HG02571 (cell line): ENCODE data around the gene C11orf21.

Experiments
- ATAC-seq: cut with Tn5 transposase; IDR thresholded peaks from one replicate; pipeline ENCODE4 v1.9.1; 2021; ENCODE audit warnings: mild to moderate bottlenecking, moderate library complexity; ENCODE audit not compliant: unreplicated experiment

The C11orf21 gene

DNA sequence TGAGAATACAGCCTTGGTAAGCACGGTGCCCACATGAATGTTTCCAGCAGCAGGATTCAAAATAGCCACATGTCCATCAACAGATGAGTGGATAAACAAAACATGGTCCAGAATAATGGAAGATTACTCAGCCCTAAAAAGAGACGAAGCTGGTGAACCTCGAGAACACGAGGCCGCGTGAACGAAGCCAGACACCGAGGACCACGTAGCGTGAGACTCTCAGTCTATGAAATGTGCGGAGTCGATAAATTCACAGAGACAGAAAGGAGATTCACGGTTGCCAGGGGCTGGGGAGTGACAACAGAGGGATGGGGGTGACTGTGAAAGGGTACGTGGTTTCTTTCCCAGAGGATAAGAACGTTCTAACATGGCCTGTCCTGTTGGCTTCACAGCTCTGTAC lies 28.4 kb downstream of the C11orf21 start:
- no peak for ATAC-seq

DNA sequence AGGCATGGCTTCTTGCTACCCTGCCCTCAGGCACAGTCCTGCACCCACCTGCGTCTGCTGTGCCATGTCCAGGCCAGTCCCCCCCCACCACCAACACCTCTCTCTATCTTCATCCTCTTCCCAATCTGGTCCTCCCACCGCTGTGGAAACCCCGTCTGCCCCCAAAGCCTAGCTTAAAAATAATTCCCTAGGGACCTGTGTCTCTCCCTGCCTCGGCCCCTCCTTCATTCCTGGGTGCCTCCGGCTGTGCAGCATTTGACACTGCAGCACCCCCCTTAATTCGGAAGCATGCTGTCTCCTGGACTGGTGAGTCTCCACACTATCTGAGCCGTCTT lies 28.8 kb downstream of the C11orf21 start:
- no peak for ATAC-seq

DNA sequence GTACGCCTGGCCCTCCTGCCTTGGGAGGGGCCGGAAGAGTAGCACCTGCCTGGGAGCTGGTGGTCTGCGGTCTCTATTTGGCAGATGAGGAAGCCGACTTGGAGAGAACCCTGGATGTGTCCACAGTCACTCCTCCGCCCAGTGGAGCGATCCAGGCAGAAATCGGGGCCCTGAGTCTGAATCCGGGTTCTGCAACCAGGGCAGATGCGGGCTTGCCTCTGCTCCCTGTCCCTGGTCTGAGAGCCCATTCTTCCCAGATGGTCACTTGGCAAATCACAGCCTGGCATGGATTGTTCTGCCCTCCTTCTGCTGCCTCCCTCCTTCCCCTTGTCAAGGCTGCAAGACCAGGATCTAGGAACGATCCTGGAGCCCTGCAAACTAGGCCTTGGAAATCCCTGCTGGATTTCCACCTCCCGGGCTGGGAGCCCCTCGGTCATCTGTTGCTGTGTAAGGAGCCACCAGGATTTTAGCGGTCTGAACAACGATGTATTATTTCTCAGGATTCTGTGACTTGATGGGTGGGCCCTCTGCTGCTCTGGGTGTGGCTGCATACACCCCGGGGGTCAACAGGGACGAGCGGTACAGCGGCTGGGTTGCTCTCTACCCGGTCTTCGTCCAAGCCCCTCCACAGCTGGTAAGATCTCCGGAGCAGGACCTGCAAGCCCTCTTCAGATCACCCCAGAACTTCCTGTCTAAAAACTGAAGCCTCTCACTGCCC lies 29.3 kb downstream of the C11orf21 start:
- no peak for ATAC-seq

DNA sequence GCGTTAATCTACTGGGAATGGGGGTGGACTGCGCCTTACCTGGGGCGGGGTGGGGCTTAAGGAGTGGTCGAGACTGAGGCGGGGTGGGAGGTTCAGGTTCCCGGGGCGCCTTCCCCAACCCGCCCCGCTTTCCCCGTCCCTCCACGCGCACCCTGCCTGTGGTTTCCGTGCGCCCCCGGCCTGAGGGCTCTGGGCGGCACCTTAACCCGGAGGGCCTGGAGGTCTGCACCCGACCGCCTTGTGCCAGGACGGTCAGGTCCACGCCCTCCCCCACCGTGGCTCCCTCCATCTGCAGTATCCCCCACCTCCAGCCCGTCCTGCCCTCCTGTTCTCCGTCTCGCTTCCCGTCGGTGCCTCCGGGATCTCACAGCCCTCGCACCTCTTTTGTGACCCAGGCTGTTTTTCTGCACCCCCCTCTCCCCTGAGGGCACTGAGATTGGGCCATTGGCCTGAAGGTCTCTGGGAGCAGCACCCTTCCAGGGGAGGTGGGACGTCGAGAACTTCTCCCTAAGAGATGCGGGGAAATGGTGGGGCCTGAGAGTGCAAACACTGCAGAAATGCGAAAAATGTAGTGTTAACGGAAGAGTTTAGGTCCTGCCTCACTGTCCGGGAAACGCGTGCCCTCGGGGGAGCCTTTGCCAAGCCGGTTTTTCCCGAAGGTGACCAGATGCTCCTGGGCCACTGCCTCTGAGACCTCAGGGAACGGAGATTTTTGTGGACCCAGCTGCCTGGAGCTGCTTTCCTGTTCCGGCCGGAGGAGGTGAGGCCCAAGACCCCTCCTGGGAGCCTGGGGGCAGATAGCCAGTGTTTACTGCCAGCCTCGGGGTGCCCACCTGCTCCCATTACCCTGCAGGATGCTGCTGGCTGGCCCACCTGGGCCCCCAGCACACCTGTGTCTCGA lies 30.1 kb downstream of the C11orf21 start:
- ATAC-seq, result no peak

DNA sequence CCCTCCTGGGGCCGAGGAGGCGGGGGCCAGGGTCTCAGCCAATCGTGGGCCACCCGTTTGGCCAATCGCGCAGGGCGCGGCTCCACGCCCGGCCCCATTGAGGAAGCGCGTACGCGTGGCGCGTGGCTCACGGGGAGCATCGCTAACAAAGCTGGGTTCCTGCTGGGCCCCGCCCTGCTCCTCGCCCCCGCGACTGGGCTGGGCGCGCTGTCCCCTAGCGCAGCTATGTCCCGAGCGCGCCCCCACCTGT lies 30.7 kb downstream of the C11orf21 start:
- no peak for ATAC-seq

DNA sequence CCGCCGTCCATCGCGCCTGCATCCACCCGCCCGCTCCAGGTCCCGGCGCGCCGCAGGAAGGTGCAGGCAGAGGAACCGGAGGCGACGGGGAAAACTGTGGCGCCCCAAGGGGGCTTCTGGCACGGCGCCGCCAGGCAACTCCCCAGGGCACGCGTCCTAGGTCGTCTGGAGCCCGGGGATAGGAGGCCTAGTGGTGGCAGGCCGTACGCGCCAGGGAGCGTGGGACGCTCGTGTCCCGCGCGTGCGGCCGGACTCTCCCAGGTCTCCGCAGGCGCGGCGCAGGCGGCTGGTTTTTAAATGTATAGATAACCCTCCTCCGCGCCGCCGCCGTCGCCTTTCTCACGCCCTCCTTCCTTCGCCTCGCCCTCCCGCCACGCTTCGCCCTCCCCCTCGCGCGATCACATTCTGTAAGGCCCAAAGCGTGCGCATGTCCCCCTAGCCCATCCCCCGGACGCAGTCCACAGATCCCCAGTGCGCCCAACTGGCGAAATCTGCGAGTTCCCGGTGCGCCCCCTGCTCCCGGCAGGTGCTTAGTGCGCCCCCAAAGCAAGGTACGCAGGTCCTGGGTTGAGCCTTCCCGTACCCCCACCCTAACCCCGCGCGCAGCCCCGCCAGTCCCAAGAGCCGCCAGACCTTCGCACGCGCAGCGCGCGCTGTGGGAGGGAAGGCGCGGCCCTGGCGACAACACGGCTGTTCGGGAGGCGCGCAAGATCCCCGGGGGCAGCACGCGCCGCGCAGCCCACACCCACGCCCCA lies 31.2 kb downstream of the C11orf21 start, which contains the start of gene ASCL2:
Gene ASCL2 (minus strand): TSS at position 267 of the 755 bp plus-strand sequence. CDS start 256 bp downstream, at position 11.
- no peak for ATAC-seq

DNA sequence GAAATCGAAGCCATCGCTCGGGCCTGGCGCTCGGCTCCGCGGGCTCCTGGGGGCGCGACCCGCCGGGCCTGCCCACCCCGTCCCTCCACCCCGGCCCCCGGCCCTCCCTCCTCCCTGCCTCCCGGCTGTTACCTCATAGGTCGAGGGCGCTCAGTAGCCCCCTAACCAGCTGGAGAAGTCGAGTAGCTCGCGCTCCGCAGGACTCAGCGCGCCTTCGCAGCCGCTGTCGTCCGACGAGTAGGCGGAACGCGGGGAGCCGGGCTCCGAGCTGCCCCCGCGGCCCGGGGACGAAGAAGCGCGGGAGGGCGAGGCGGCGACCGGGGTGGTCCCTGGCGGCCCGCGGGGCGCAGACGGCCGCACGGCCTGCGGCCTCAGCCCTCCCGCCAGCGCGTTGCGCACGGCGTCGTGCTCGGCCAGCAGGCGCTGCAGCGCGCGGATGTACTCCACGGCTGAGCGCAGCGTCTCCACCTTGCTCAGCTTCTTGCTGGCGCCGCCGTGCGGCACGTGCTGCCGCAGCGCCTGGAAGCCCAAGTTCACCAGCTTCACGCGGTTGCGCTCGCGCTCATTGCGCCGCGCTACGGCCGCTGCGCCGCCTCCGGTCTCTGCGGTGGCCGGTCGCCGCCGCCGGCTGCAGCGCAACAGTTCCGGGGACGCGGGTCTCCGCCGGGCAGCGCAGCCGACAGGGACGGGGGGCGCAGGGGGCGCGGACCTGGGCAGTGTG lies 32.0 kb downstream of the C11orf21 start:
- ATAC-seq, result no peak

DNA sequence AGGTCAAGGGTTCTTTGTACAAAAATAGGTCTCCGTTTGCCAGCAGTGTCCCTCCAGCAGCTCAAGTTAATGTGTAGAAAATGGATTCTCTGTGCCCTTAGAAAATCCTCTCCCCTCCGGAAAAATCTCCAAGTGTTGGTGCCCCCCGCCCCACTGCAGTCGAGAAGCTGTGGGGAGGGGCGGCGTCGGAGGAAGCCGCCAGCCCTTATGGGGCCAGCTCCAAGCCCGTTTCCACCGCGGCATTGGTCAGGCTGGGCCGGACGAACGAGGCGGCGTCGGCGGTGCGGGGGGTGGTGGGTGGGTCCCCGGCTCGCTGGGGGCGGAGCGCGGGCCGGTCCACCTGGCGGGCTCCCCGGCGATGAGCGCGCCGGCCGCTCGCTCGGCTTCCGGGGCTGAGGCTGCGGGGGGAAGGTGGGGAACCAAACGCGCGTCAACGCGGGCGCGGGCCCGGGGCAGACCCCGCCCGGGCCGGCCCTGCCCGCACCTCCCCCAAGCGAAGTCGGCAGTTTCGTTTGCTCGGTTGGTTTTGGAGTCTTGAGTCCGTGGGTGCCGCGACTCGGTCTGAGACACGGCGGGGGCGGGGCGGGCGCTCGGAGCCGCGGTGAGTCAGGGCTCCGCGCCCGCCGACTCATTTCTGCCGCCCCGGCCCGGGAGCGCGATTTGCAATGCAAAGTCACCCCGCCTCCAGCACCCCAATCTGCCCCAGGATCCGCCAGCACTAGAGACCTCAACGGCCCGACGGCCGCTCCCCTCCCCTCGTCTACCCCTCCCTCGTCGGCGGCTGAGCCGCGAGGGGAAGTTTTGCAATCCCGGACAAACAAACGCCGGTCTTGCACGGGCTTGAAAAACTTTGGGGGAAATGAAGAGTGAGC lies 32.8 kb downstream of the C11orf21 start:
- no peak for ATAC-seq

DNA sequence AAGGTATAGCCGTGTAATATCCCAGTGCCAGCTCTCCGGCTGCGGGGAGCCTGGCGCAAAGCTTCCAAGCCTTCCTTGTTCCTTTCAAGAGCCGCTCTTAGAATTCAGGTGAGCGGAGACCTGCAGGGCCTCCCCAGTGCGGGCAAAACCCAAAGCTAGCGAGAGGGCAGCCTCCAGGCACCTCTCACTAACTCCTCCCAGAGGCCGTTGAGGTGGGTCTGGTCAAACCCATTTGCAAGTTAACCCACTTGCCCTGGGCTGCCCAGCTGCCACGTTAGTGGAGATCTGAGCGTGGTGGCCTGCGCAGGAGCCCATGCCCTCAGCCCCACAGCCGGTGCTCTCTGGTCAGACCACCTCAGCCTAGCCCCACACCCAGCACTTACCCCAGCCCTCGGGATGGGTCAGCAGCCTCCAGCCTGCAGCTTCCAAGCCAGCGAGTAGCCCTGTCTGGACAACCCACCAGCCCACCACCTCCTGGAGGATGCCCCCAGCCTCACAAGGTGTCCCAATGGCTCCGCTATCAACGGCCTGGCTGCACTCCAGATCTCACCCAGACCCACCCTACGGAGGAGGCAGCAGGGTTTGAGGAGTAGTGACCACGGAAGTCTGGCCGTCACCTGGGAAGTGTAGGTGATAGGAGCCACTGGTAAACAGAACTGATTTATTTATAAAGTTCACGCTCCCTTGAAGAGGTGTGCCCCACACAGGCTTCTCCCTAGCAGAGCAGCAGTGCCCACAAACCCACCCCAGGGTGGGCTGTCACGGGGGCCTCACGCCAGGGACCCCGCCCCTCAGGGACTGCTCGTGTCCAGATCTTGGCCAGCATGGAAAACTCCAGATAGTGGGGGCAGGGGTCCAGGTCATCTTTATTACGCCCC lies 33.6 kb downstream of the C11orf21 start:
- ATAC-seq, result no peak

DNA sequence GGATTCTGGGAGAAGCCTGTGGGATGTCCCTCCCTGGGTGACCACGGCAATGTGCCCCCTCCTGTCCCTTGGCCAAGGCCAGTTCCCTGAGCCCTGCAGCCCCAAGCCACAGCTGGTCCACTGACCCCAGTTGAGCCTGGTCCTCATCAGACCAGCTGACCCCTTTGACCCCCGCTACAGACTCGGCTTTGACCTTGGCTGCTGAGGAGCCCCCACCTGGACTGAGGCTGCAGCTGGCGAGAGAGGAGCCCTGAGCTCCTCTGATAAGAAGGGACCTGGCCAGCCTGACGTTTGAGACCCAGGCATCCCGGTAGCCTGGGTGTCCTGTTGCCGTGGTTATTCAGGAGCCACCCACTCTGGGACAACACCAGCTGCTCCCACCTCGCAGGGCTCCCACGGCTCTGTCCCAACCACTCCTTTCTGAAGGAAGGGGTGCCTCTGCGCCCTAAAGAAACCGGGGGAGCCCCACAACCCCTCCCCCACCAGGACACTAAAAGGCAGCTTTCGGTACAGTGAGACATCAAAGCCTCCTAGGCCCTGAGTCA lies 34.3 kb downstream of the C11orf21 start:
- no peak for ATAC-seq

DNA sequence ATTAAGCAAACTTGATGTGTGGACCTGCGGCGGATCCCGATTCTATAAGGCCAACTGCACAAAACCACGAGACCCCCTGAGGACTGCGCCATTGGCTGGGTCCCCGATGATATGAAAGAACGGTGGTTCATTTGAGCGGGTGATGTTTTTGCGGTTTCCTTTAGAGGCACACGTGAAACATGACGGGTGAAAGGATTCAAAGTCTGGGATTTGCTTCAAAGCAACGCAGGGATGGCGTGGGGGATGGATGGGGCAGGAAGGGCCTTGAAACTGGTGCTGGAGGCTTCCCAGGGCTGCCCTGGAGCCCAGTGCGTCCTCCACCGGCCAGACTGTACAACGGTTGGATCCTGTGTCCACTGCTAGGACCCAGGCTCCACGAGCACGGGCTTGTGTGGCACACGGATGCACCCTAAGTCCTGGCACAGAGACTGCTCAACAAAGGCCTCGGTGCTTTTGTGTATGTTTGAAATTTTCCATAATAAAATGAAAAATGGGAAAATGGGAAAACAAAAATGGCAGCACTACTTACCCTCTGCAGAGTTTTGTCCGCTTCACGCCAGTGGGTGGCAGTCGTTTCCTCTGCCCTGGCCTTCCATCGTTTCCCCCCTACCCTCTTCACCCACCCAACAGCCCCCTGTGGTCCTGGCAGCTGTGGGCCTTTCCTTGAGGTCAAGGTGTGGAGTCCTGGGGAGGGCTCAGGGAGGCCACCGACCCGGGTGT lies 35.0 kb downstream of the C11orf21 start:
- no peak for ATAC-seq

DNA sequence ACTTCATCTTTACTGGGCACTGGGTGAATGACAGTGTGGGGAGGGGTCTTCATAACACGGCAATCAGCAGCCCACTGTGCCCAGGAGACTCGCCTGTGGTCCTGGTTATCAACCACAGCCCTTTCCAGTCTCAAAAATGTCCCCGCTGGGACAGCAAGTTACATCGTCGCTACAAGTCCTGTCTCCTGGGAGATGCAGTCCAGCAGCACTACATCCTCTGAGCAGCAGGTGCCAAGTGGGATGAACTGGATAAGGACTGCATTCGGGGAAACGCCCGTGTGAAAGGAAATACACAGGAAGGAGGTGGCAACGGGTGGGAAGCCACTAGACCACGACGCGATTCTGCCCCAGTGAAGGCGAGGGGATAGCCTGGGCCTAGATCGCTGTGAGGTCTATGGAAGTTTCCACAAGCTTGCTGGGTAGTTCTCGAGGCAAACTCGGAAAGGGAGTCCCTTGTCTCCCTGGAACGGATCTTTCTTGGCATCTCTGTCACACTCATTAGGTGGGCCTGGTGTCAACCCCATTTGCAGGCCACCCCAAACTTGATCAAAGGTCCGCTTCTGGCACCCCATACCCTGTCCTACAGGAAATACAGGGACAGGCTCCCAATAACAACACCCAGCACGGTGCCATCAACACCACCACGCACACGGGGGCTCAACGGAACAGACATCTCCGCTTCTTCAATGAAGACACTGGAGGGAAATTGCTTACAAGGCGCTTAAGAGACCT lies 35.7 kb downstream of the C11orf21 start:
- no peak for ATAC-seq

DNA sequence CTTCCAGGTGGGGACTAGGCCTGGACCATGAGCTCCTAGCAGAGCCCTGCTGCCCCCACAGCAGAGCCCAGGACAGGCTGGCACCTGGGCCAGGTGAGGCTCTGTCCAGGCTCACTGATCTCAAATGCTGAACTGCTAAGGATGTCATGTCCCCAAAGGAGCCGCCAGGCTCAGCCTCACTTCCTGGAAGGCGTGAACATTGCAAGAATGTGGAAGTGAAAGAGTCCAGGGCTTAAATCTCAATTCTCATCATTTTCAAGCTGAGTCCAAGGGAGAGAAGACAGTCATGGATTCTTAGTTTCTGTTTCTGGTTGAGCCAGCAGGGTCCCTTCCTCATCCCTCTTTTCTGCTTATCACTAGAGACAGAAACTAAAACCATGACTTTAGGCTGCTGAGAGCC lies 36.3 kb downstream of the C11orf21 start:
- ATAC-seq, result no peak

DNA sequence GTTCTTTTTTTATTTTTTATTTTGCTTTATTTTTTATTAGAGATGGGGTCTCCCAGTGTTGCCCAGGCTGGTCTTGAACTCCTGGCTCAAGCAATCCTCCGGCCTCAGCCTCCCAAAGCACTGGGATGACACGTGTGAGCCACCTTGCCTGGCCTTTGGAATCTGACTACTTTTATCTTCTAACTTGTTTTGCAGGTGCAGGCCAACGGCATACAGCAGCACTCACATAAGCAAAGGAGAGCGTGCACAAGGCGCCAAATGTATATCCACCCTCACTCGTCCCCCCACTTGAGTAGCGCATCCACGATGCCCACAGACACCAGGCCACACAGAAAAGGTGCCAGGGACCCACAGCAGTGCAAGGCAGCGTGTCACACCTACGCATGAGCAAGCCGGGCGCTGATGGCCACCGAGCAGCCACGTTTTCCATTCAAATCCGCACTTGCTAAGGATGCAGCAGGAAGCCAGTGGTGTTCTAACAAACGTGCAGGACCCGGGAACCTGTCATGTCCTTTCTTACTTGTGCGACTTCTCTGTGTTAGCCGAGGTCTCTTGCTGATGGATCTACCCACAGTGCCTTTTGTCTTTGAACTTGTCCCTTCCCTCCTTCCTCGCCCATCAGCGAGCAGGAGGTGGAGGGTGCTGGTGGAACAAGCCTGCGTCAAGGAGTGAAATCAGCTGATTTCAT lies 37.2 kb downstream of the C11orf21 start:
- no peak for ATAC-seq

DNA sequence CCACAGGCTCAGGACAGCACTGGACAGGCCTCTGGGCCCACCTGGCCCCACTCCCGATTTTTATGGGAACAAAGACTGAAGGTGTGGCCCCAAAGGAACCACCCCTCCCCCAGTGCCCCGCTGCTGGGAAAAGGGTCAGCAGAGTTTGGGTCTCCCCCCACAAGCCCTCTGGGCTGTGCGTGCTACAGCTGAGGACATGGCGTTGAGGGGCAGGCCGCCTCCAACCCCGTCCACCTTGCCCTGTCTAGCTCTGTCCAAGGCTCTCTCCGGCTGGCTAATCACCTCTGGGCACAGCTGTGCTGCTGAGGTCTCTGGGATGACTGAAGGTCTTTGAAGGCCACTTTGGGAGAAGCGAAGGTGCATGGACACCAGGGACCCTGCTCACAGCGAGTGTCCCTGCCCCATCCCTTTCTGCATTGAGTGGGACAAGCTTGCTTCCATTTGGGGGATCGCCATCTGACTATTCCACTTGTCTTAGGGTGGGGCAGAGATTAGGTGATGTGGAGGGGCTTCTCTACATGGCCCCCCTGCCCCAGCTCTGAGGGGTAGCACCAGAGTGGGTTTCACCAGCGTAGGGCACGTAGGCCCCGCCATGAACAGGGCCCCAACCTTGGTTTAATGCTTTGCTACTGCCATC lies 37.9 kb downstream of the C11orf21 start:
- no peak for ATAC-seq

DNA sequence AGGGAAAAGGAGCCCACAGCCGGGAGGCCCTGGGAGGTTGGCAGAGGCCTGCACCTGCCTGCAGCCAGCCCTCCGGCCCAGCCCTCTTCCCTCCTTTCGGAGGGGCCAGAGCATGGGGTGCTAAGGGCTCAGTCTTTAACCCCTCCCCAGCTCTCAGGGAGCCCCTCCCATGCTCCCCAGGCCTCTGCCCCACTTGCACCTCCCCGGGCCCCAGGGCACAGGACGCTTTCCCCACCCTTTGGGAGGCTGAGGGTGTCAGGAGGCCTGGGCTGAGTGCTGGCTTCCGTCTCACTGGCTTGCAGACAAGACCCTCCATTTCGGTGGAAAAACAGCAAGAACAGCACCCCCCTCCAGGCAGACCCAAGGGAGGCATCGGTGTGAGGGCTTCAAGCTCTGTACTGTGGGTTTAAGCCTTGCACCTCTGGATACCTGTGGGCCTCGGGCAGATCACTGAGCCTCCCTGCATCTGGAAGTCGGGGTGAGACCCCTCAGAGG lies 38.6 kb downstream of the C11orf21 start:
- no peak for ATAC-seq
